ENCODE results near the gene LRRC4C. TPM values are rescaled to one million over a fixed set of nuclear protein-coding genes. Genes with fewer than 3 reads are reported as not detected.

LRRC4C gene
- total and polyA plus RNA-seq, 2 experiments from 2014 or later = 0.35 to 1.1 TPM

GRCh38 chr11:40271361-40271760 is 1188.1 kb downstream of the LRRC4C start:
- H3K36me3 Mint-ChIP-seq (ENCODE audit: low read depth) = no peaks in the 10 kb centered on the region
- Histone ChIP-seq H3K79me2 (replicated peaks; ENCODE audit: insufficient read depth) (no peaks in the 10 kb centered on the region), H3K27me3 (ENCODE audit: insufficient read depth) (no peaks in the 10 kb centered on the region), H3K27ac (ENCODE audit: low read depth) (no peak overlapping the region), H2AFZ (no peak overlapping the region), H3K4me2 (no peak overlapping the region), H3K36me3 (ENCODE audit: insufficient read depth) (no peaks in the 10 kb centered on the region), H3K4me1 (ENCODE audit: insufficient read depth) (no peaks in the 10 kb centered on the region), H4K20me1 (replicated peaks; ENCODE audit: insufficient read depth) (no peaks in the 10 kb centered on the region), H3F3A (replicated peaks; ENCODE audit: low read depth) (no peaks in the 10 kb centered on the region), H3K4me3 (no peak overlapping the region), H3K9me2 (ENCODE audit: insufficient read depth) (no peaks in the 10 kb centered on the region)
- DNase-seq (ENCODE audit: low spot score) (no peak), ATAC-seq (no peak)
- no peaks in the 10 kb centered on the region for H3K9me3 Mint-ChIP-seq
- H3K27ac Mint-ChIP-seq = no peak overlapping the region
- H3K4me1 Mint-ChIP-seq = no peaks in the 10 kb centered on the region
- H3K4me3 Mint-ChIP-seq = no peak overlapping the region
- TF ChIP-seq ZNF114 (CRISPR knock-in tag; IDR thresholded peaks at IDR 0.05) (no peak), CTCF (conservative IDR thresholded peaks at IDR 0.05; ENCODE audit: low read depth in 2 of 2) (no peak), REST (IDR thresholded peaks at IDR 0.05; ENCODE audit: unreplicated experiment) (no peak), EZH2 (IDR thresholded peaks at IDR 0.05; ENCODE audit: low read depth, unreplicated experiment) (no peak), CREB1 (CRISPR knock-in tag; IDR thresholded peaks at IDR 0.05; ENCODE audit: low read depth) (no peak), EZH2phosphoT487 (IDR thresholded peaks at IDR 0.05; ENCODE audit: unreplicated experiment) (no peak), POLR2AphosphoS5 (IDR thresholded peaks at IDR 0.05; ENCODE audit: low read depth) (no peak), ZNF462 (CRISPR knock-in tag; IDR thresholded peaks at IDR 0.05) (no peak), JUNB (IDR thresholded peaks at IDR 0.05; ENCODE audit: unreplicated experiment) (no peak), ETS1 (IDR thresholded peaks at IDR 0.05) (no peak), STAT1 (IDR thresholded peaks at IDR 0.05; ENCODE audit: unreplicated experiment) (no peak), ZNF331 (CRISPR knock-in tag; IDR thresholded peaks at IDR 0.05; ENCODE audit: low read depth) (no peak), NANOG (IDR thresholded peaks at IDR 0.05; ENCODE audit: borderline replicate concordance) (no peak)
- H3K27me3 Mint-ChIP-seq (ENCODE audit: insufficient read depth, low read depth, poor library complexity) = no peaks in the 10 kb centered on the region

Measured in GM23338 (cell line).